Tibial nerve (tissue), 3 donors: Measurements from ENCODE around the gene SLC35F3.

Source experiments
- CTCF ChIP-seq, 5 experiments: fragments of 200-600 bp in 3 of 5; fragments of 450-650 bp in 2 of 5; sonication (generic) in 3 of 5; IDR thresholded peaks; one replicate each; pipeline ENCODE4 v1.5.1; 2016 to 2019; ENCODE audit warnings: antibody characterized with exemption in 5 of 5, mild to moderate bottlenecking in 3 of 5, moderate library complexity in 2 of 5
- POLR2A ChIP-seq, 2 donors: fragments of 450-650 bp; IDR thresholded peaks; one replicate each; pipeline ENCODE4 v1.6.1; 2017; ENCODE audit warnings: antibody characterized with exemption in 2 of 2, mild to moderate bottlenecking in 2 of 2, moderate library complexity in 2 of 2

GRCh38 chr1:233863901-233864545, 40.5 kb upstream of the SLC35F3 start:
- no peak for TF ChIP-seq CTCF (IDR thresholded peaks at IDR 0.05)
- TF ChIP-seq POLR2A (IDR thresholded peaks at IDR 0.05) = no peak
